BLaER1 (cell line): Measurements from ENCODE around the gene VWA1.
"Not testable (repeated sequence)": the region's sequence is repeated elsewhere in the genome, so short reads cannot be mapped to it uniquely, and the experiment has no call there.

Experiments
- H3K27ac ChIP-seq: shearing (Covaris generic); formaldehyde crosslinking; 2 replicates; pipeline ENCODE4 v1.8.1; 2022
- H3K27me3 ChIP-seq: shearing (Covaris generic); formaldehyde crosslinking; 2 replicates; pipeline ENCODE4 v1.8.1; 2022
- H3K36me3 ChIP-seq: shearing (Covaris generic); formaldehyde crosslinking; 2 replicates; pipeline ENCODE4 v1.8.1; 2022
- H3K4me1 ChIP-seq: shearing (Covaris generic); formaldehyde crosslinking; 2 replicates; pipeline ENCODE4 v1.8.1; 2022
- H3K4me2 ChIP-seq: shearing (Covaris generic); formaldehyde crosslinking; 2 replicates; pipeline ENCODE4 v1.8.1; 2022
- H3K4me3 ChIP-seq: shearing (Covaris generic); formaldehyde crosslinking; 2 replicates; pipeline ENCODE4 v1.8.1; 2022
- H3K9ac ChIP-seq: shearing (Covaris generic); formaldehyde crosslinking; 2 replicates; pipeline ENCODE4 v1.8.1; 2022
- H3K9me3 ChIP-seq: shearing (Covaris generic); formaldehyde crosslinking; 2 replicates; pipeline ENCODE4 v1.8.1; 2022
- H4K20me1 ChIP-seq: shearing (Covaris generic); formaldehyde crosslinking; 2 replicates; pipeline ENCODE4 v1.8.1; 2022
- Cebpa-rat ChIP-seq: shearing (Covaris generic); IDR thresholded peaks from 2 replicates; pipeline ENCODE4 v1.8.1; 2022

VWA1 gene

DNA sequence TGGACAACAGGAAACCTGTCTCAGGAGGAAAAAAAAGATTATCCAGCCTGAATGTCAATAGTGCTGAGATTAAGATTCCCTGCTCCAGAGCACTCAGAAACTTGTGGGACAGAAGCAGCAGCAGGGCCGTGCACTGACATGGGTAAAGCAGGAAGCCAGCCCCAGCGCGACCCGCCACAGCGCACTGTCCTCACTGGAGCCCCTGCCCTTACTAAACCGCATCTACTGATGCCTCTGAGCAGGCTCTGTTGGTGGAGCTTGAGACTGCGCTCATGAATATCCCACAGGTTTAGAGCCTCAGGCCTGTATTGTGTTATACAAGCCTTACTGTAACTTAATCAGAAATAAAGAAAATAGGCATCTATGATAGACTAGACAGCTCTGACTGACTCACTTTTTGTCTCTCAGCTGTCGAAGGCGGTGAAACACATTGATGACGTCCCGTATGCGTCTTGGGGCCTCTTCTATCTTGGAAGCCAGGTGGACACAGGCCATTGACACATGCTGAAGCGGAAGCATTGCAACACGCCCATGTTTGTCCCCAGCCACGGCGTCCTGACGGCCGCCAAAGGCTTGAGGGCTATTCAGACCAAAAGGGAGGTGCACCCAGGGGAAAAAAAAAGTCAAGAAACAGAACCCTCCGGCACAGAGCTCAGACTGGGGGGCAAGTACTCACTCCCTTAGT is 37.5 kb upstream of the VWA1 start:
- peaks cover 38% of the 10 kb centered on the region for H3K4me1 ChIP-seq
- no peak for TF ChIP-seq Cebpa-rat
- H3K36me3 ChIP-seq, result peaks cover 82% of the 10 kb centered on the region
- H3K9ac ChIP-seq, result peak overlapping the region; percentile 99
- peak overlapping the region; percentile 95 for H3K4me2 ChIP-seq
- no peaks in the 10 kb centered on the region for H3K9me3 ChIP-seq
- H3K27ac ChIP-seq, result peak overlapping the region; percentile 97
- H4K20me1 ChIP-seq, result peaks cover 75% of the 10 kb centered on the region
- H3K27me3 ChIP-seq, result no peaks in the 10 kb centered on the region
- peak overlapping the region; percentile 99 for H3K4me3 ChIP-seq

DNA sequence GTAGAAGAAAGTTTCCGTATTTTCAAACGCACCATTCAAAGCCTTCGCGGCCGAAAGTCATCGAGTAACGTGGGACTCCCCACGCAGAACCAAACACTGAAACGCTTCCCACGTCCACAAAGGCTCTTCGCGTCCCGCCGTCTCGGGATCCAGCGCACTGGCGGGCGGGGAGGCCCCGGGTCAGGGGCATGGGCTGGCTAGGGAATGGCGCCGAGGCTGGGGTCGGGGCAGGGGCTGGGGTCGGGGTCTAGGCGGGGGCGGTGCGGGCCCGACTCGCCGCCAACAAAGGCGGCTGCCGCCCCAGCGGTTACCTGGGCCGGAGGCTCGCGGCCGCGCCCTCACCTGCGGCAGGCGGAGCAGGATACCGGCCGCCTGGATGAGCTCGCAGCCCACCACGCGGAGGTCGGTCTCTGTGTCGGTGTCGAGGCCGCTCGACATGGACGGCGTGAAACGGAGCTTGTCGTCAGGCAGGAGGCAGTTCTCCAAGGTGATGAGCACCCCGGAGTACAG is 36.8 kb upstream of the VWA1 start:
- Histone ChIP-seq H3K27me3 (no peaks in the 10 kb centered on the region), H3K36me3 (peaks cover 82% of the 10 kb centered on the region), H3K4me3 (peak overlapping the region; percentile 99), H3K4me1 (peaks cover 38% of the 10 kb centered on the region), H3K4me2 (peak overlapping the region; percentile 95), H3K9ac (peak overlapping the region; percentile 99), H3K9me3 (no peaks in the 10 kb centered on the region), H4K20me1 (peaks cover 75% of the 10 kb centered on the region), H3K27ac (peak overlapping the region; percentile 97)
- TF ChIP-seq Cebpa-rat, result no peak

DNA sequence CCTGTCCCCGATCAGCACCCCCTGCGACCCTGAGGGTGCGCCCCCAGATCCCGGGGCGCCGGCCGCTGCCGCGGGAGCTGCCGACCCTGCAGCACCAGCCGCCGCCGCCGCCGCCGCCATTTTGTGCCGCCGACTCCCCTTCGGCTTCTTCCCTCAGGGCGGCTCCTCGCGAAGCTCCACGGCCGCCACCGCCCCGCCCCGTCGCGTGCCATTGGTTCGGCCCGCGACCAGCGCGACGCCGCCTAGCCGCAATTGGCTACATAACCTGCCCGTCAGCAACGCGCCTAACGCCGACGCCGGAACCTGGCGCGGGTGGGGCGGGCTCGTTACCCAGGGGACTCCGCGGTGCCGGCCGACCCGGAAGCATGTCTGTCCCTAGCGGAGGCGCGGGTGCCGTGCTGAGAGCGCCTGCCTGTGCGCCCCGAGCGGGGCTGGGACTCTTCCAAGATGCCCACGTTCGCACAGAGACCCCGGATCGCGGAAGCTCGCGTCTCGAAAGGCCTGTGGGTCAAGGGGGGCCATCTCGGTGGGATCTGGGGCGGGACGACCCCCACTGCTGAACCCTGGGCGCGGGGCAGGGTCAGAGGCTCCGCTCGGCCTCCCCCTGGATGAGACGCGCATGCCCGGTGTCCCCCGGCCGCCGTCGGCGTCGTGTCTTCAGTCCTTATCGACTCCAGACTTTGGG is 36.2 kb upstream of the VWA1 start, which contains the start of gene CCNL2:
CCNL2 (minus strand) TSS at position 149 of the 685 bp plus-strand sequence; CDS start at position 120, 29 bp downstream.
- Histone ChIP-seq H3K27ac (peak within 1 kb of the TSS; percentile 97), H3K36me3 (peaks cover 82% of the 10 kb centered on the region)
- no peak for TF ChIP-seq Cebpa-rat

DNA sequence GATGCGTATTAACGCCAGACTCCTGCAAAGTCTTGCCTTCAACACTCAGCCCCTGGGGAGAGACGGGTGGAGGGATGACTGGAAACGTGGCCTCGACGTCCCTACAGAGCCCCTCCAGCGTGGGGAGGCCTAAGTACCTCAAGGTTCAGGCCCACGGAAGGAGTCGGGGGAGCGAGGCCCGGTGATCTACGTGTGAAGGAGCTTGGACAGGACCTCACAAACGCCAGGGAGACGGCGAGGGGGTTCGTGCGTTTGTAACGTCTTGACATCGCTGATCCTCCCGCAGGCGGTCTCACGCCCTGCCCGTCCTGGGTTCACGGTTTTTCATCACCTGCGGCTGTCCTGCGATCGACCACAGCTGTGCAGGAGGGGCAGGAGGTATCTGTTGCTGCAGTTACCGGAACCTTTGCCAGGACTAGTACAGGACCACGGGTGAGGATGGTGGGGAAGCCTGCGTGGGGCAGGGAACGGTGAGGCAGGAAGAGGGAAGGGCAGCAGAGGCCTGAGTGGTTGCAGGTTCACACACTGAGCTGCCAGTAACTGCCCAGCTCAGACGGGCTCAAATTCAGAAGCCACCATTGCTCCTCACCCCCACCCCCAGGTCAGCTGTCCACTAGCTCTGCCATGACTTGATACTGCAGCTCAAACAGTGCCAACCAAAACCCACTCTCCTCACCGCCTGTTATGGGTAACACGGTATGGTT is 35.5 kb upstream of the VWA1 start:
- H3K36me3 ChIP-seq, result peaks cover 82% of the 10 kb centered on the region
- peaks cover 40% of the 10 kb centered on the region for H3K4me1 ChIP-seq

More for the DNA sequence above, 36.2 kb upstream of the VWA1 start, which contains the start of gene CCNL2:
- Histone ChIP-seq H4K20me1 (peaks cover 75% of the 10 kb centered on the region), H3K9ac (peak within 1 kb of the TSS; percentile 99), H3K4me2 (peak within 1 kb of the TSS; percentile 99), H3K4me3 (peak within 1 kb of the TSS; percentile 99), H3K9me3 (no peaks in the 10 kb centered on the region), H3K27me3 (no peaks in the 10 kb centered on the region), H3K4me1 (peaks cover 38% of the 10 kb centered on the region)

DNA sequence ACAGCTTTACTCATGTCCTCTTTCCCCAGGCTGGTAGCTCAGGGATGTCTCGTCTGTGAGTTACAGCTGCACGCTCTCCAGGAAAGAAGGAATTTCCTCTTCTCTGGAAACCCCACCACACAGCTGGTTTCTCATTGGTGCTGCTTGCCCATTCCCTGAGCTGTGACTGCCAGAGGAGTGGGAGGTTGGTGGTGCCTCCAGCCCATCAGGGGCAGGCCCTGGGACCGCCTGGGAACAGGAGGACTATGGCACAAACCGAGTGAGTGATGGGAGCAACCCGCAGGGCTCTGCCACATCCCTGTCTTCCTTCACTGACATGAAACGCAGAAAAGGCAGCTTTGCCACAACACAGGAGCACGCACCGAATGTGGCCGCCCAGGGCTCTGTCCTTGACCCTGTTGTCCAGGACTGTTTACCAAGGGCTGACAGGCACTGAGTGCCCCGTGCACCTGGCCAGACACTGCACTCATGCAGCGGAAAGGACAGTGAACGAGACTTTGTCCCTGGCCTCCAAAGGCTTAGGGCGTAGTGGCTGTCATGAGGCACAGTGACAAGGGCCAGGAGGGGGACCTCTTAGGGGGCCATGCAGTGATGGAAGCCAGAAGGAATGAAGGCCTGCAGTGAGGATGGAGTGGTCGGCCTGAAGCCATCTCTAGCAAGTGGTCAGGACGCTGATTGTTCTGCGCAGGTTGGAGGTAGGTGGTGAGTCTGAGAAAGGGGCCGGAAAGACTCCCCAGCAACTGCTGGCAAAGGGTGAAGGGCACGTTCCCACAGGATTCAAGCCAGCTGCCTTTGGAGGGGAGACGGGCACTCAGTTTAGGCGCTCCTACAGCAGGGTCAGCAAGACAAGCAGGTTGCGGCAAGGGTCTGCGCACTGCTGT is 34.7 kb upstream of the VWA1 start:
- Histone ChIP-seq H3K9me3 (no peaks in the 10 kb centered on the region), H3K27me3 (no peaks in the 10 kb centered on the region), H3K4me1 (peaks cover 48% of the 10 kb centered on the region), H3K4me3 (peak overlapping the region; percentile 99), H3K4me2 (peak overlapping the region; percentile 99), H4K20me1 (peaks cover 74% of the 10 kb centered on the region), H3K36me3 (peaks cover 82% of the 10 kb centered on the region), H3K9ac (peak overlapping the region; percentile 99), H3K27ac (peak overlapping the region; percentile 97)
- no peak for TF ChIP-seq Cebpa-rat

More for the DNA sequence above, 35.5 kb upstream of the VWA1 start:
- peak overlapping the region; percentile 99 for H3K4me2 ChIP-seq
- peaks cover 74% of the 10 kb centered on the region for H4K20me1 ChIP-seq
- peak overlapping the region; percentile 99 for H3K9ac ChIP-seq
- H3K27ac ChIP-seq, result peak overlapping the region; percentile 97
- no peaks in the 10 kb centered on the region for H3K27me3 ChIP-seq
- H3K9me3 ChIP-seq, result no peaks in the 10 kb centered on the region
- H3K4me3 ChIP-seq, result peak overlapping the region; percentile 99
- TF ChIP-seq Cebpa-rat, result no peak

DNA sequence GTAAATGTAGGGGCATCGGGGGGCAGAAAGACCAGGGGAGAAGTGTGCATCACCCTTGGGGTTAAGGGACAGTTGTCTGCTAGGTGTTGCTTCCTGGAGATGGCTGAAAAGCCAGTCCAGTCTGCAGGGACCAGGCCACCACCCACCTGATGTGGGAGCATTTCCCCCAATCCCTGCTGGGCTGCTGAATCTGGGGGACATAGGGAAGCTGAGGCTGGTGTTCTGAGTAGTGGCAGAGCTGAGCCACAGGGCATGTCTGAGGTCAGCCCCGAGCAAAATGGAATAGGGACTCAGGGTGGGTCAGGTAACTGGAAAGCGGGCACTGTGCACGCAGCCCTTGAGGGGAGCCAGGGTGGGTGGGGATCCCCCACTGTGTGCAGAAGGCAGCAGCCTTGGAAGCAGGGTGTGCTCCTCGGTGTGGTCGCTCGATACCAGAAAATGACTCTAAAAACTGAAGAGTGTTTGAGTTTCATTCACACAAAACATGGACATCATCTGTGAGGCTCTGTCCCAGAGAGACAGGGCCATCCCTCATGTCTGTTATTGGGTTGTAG is 34.0 kb upstream of the VWA1 start:
- Histone ChIP-seq H3K4me1 (peaks cover 55% of the 10 kb centered on the region), H3K4me3 (0 out of 2 replicates have a peak overlapping the region, but pooled peaks have one; percentile 99), H3K36me3 (peaks cover 80% of the 10 kb centered on the region), H3K4me2 (peak overlapping the region; percentile 99), H4K20me1 (peaks cover 78% of the 10 kb centered on the region), H3K9ac (no peak overlapping the region), H3K27ac (no peak overlapping the region), H3K27me3 (no peaks in the 10 kb centered on the region), H3K9me3 (no peaks in the 10 kb centered on the region)
- no peak for TF ChIP-seq Cebpa-rat

DNA sequence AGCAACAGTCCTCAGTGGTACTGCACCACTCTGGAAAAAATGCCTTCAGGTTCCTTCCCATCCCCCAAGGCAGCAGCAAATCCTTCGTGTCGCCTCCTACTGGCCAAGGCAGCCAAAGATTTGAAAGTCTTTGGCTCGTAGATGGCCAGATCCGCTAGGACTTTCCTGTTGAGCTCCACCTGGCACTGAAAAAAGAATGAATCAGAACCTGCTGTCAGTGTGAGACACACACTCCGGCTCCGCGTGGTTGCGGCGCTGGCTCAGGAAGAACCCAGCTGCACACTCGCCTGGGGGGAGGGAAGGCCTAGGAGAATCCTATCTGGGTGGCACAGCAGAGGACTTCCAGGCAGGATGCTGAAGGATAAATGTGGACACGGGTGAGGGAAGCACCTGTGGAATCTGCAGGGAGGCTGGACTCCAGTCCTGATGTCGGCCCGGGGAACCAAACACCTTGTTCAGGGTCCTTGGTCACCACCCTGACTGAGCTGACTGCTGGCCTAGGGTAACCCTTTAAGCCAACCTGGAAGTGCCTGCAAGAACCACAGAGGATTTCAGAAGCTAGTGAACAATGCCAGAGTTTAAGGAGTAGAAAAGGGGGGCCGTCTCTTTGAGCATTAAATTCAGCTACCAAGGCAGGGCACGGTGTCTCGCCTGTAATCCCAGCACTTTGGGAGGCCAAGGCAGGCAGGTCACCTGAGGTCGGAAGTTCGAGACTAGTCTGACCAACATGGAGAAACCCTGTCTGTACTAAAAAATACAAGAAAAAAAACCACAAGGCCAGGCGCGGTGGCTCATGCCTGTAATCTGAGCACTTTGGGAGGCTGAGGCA is 33.2 kb upstream of the VWA1 start:
- Histone ChIP-seq H3K4me2 (peak overlapping the region; percentile 99; the same call in 1 of the 2 replicates), H3K27me3 (no peaks in the 10 kb centered on the region), H3K4me3 (no peak overlapping the region), H4K20me1 (peaks cover 73% of the 10 kb centered on the region), H3K9me3 (no peaks in the 10 kb centered on the region), H3K9ac (no peak overlapping the region), H3K27ac (no peak overlapping the region), H3K36me3 (peaks cover 73% of the 10 kb centered on the region), H3K4me1 (peaks cover 49% of the 10 kb centered on the region)
- no peak for TF ChIP-seq Cebpa-rat

DNA sequence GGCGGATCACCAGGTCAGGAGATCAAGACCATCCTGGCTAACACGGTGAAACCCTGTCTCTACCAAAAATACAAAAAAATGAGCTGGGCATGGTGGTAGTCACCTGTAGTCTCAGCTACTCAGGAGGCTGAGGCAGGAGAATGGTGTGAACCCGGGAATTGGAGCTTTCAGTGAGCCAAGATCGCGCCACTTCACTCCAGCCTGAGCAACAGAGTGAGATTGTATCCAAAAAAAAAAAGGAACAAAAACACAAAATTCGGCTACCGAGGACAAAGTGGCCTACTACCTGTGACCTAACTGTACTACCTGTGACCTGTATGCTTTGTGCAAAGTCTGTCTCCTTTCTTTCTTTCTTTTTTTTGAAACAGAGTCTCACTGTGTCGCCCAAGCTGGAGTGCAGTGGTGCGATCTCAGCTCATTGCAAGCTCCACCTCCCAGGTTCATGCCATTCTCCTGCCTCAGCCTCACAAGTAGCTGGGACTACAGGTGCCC is 32.5 kb upstream of the VWA1 start:
- not testable (repeated sequence) for H3K4me2 ChIP-seq, H3K9ac ChIP-seq, H3K4me3 ChIP-seq, H3K27me3 ChIP-seq, H3K9me3 ChIP-seq, H3K27ac ChIP-seq
- Histone ChIP-seq H4K20me1 (peaks cover 75% of the 10 kb centered on the region), H3K36me3 (peaks cover 66% of the 10 kb centered on the region), H3K4me1 (peaks cover 44% of the 10 kb centered on the region)
